K562 (cell line): Measurements from ENCODE around the gene HPCAL1. TPM values are rescaled to one million over a fixed set of nuclear protein-coding genes. Genes with fewer than 3 reads are reported as not detected.

Experiments
- ATF3 ChIP-seq, 2 experiments: fragments of 450-650 bp in 1 of 2; sonication (generic) in 1 of 2; formaldehyde crosslinking in 1 of 2; IDR thresholded peaks in 1 of 2; conservative IDR thresholded peaks in 1 of 2; 2 replicates each; pipeline versions ENCODE4 v1.6.1 to v1.8.1; 2016 to 2023; ENCODE audit warnings: mild to moderate bottlenecking in 2 of 2, moderate library complexity in 2 of 2, inconsistent platforms in 1 of 2, missing genetic modification reagents in 1 of 2
- CBFA2T2 ChIP-seq: fragments of 450-650 bp; conservative IDR thresholded peaks from 2 replicates; pipeline ENCODE4 v1.6.1; 2017; ENCODE audit warnings: mild to moderate bottlenecking
- CTBP1 ChIP-seq: fragments of 450-650 bp; IDR thresholded peaks from 2 replicates; pipeline ENCODE4 v1.6.1; 2016; ENCODE audit warnings: borderline replicate concordance
- CXXC5 ChIP-seq: fragments of 250-450 bp; sonication (Bioruptor Pico); IDR thresholded peaks from 2 replicates; pipeline ENCODE4 v1.8.0; 2022; ENCODE audit warnings: inconsistent platforms, mild to moderate bottlenecking, moderate library complexity
- ERF ChIP-seq: fragments of 450-650 bp; formaldehyde crosslinking; IDR thresholded peaks from 2 replicates; pipeline ENCODE4 v1.4.0; 2020; ENCODE audit warnings: mild to moderate bottlenecking, mixed read lengths
- HCFC1 ChIP-seq: IDR thresholded peaks from 2 replicates; pipeline ENCODE4 v1.6.1; 2012; ENCODE audit warnings: low read depth, low read length, improper control_type of control experiment
- ILK ChIP-seq: fragments of 450-650 bp; IDR thresholded peaks from 2 replicates; pipeline ENCODE4 v1.6.1; 2016; ENCODE audit warnings: missing genetic modification characterization, low read depth, mild to moderate bottlenecking, missing compliant biosample characterization, moderate library complexity, borderline replicate concordance
- LCOR ChIP-seq: sonication (generic); formaldehyde crosslinking; IDR thresholded peaks from 2 replicates; pipeline ENCODE4 v1.8.0; 2022; ENCODE audit warnings: mild to moderate bottlenecking, missing genetic modification reagents
- MNT ChIP-seq, 2 experiments: fragments of 450-650 bp; conservative IDR thresholded peaks; 2 replicates each; pipeline ENCODE4 v1.6.1; 2017; ENCODE audit warnings: mild to moderate bottlenecking in 2 of 2, moderate library complexity in 2 of 2
- NCOA2 ChIP-seq, 2 experiments: fragments of 450-650 bp; IDR thresholded peaks; 2 replicates each; pipeline ENCODE4 v1.6.1; 2018; ENCODE audit warnings: mild to moderate bottlenecking in 2 of 2, moderate library complexity in 1 of 2; ENCODE audit not compliant: partially characterized antibody in 2 of 2
- RBM17 ChIP-seq: fragments of 200-400 bp; formaldehyde crosslinking; IDR thresholded peaks from 2 replicates; pipeline ENCODE4 v1.6.1; 2017; ENCODE audit warnings: low read depth, mild to moderate bottlenecking, low read length, borderline replicate concordance
- RBM22 ChIP-seq: fragments of 200-400 bp; formaldehyde crosslinking; IDR thresholded peaks from 2 replicates; pipeline ENCODE4 v1.6.1; 2018; ENCODE audit warnings: low read length, low read depth; ENCODE audit not compliant: poor library complexity, severe bottlenecking
- RCOR1 ChIP-seq, 2 experiments: IDR thresholded peaks; 2 replicates each; pipeline ENCODE4 v1.6.1; 2012; ENCODE audit warnings: low read depth in 2 of 2, low read length in 2 of 2, borderline replicate concordance in 1 of 2, improper control_type of control experiment in 1 of 2
- RFX1 ChIP-seq: fragments of 450-650 bp; IDR thresholded peaks from 2 replicates; pipeline ENCODE4 v1.6.1; 2016; ENCODE audit warnings: mild to moderate bottlenecking, moderate library complexity
- SP1 ChIP-seq: sonication (generic); formaldehyde crosslinking; IDR thresholded peaks from 2 replicates; pipeline ENCODE4 v1.8.1; 2022; ENCODE audit warnings: mild to moderate bottlenecking, missing genetic modification reagents
- STAG1 ChIP-seq: sonication (generic); formaldehyde crosslinking; IDR thresholded peaks from 2 replicates; pipeline ENCODE4 v1.5.0; 2020; ENCODE audit warnings: missing genetic modification reagents, borderline replicate concordance
- TAF9B ChIP-seq: fragments of 450-650 bp; IDR thresholded peaks from 2 replicates; pipeline ENCODE4 v1.6.1; 2018; ENCODE audit warnings: mild to moderate bottlenecking; ENCODE audit not compliant: partially characterized antibody
- TCF3 ChIP-seq: sonication (generic); formaldehyde crosslinking; IDR thresholded peaks from 2 replicates; pipeline ENCODE4 v1.4.0; 2020; ENCODE audit warnings: mild to moderate bottlenecking, missing genetic modification reagents
- ZFP30 ChIP-seq: fragments of 250-450 bp; sonication (Bioruptor Pico); IDR thresholded peaks from 2 replicates; pipeline ENCODE4 v1.8.0; 2022; ENCODE audit warnings: moderate library complexity, mild to moderate bottlenecking, inconsistent platforms, borderline replicate concordance
- ZNF280A ChIP-seq: fragments of 450-650 bp; IDR thresholded peaks from 2 replicates; pipeline ENCODE4 v1.6.1; 2018; ENCODE audit warnings: mild to moderate bottlenecking, low read depth; ENCODE audit not compliant: partially characterized antibody
- ZNF41 ChIP-seq: fragments of 250-450 bp; sonication (Bioruptor Pico); conservative IDR thresholded peaks from 2 replicates; pipeline ENCODE4 v1.4.0; 2020; ENCODE audit warnings: mild to moderate bottlenecking
- polyA plus RNA-seq, 8 experiments: library from polyadenylated mRNA; depleted of rRNA in 4 of 8; stranded (reverse) in 5 of 8; unstranded in 3 of 8; fragments of >200 nt; fragmentation: Nextera tagmentation in 2 of 8; fragmentation: Illumina TruSeq in 1 of 8; extraction: Ambion mirVana in 2 of 8; extraction: Trizol in 1 of 8; gene quantifications; 2 replicates each; pipeline versions ENCODE4 v1.2.1 to v1.2.3, GENCODE V29; 2011 to 2014; ENCODE audit warnings: inconsistent platforms in 1 of 8, missing spikeins in 1 of 8
- total RNA-seq, 7 experiments: library from RNA; depleted of rRNA in 6 of 7; stranded (reverse); fragments of >200 nt in 6 of 7; fragmentation: Illumina TruSeq in 2 of 7; extraction: Trizol in 2 of 7; gene quantifications; 2 replicates each; pipeline versions ENCODE4 v1.2.1 to v1.2.3, GENCODE V29; 2011 to 2021; ENCODE audit warnings: low replicate concordance in 1 of 7

The HPCAL1 gene
- total and polyA plus RNA-seq, 9 of the 15 experiments (the other 6 are each of a cell fraction or from before 2014, with no cell fraction given) = 2.7 to 65.5 (median 23.9) TPM

- TF ChIP-seq CXXC5 (CRISPR knock-in tag) (no peak), RCOR1 (IDR thresholded peaks at IDR 0.05; ENCODE audit: borderline replicate concordance in 1 of 2, low read depth in 2 of 2, low read length in 2 of 2) (peak in 1 of 2 experiments; percentile 60; a peak in 1 of 4 replicates), MNT (conservative IDR thresholded peaks at IDR 0.05) (peak; percentile 32 to 56; a peak in 2 of 4 replicates), LCOR (no peak), ERF (CRISPR knock-in tag) (no peak), RBM17 (no peak), ILK (tag) (no peak), ZNF280A (no peak), CTBP1 (peak; percentile 65), SP1 (CRISPR knock-in tag) (no peak), NCOA2 (IDR thresholded peaks at IDR 0.05; ENCODE audit: partially characterized antibody in 2 of 2) (no peak), ZFP30 (CRISPR knock-in tag) (no peak), TCF3 (0 out of 2 replicates have a peak, but pooled peaks have one; percentile 7), RBM22 (no peak), ATF3 (IDR thresholded peaks at IDR 0.05) (peak; percentile 89), ATF3 (CRISPR knock-in tag; conservative IDR thresholded peaks at IDR 0.05) (no peak), TAF9B (no peak), RFX1 (no peak), HCFC1 (no peak), STAG1 (CRISPR knock-in tag) (no peak), ZNF41 (CRISPR knock-in tag) (no peak), CBFA2T2 (peak; percentile 41; the same call in 1 of the 2 replicates)
Measured at GRCh38 chr2:10297959-10298531, 4.7 kb upstream of the HPCAL1 start (continued).
